IPS-18c (cell line): ENCODE results near the gene RHOF.

Experiments used
- H3K4me3 ChIP-seq: 2 replicates; pipeline ENCODE4 v1.7.0; 2013; ENCODE audit warnings: low read depth, mild to moderate bottlenecking, low read length, moderate library complexity; ENCODE audit not compliant: insufficient read depth
- H3K9me3 ChIP-seq: one replicate; pipeline ENCODE4 v1.6.1; 2013; ENCODE audit warnings: mild to moderate bottlenecking, low read length, moderate library complexity; ENCODE audit not compliant: control insufficient read depth, insufficient read depth

Gene RHOF

GRCh38 chr12:121823101-121823726, 29.7 kb upstream of the RHOF start:
- H3K4me3 ChIP-seq: no peak overlapping the region

GRCh38 chr12:121822393-121823100, 29.1 kb upstream of the RHOF start:
- Histone ChIP-seq H3K9me3 (peaks cover 2% of the 10 kb centered on the region), H3K4me3 (no peak overlapping the region)

More at GRCh38 chr12:121823101-121823726, 29.7 kb upstream of the RHOF start:
- peaks cover 2% of the 10 kb centered on the region for H3K9me3 ChIP-seq

GRCh38 chr12:121820056-121820455, 26.6 kb upstream of the RHOF start:
- Histone ChIP-seq H3K9me3 (peaks cover 2% of the 10 kb centered on the region), H3K4me3 (no peak overlapping the region)

- Histone ChIP-seq H3K4me3 (no peak overlapping the region), H3K9me3 (peaks cover 2% of the 10 kb centered on the region)
Measured at GRCh38 chr12:121819212-121819949, 25.9 kb upstream of the RHOF start.

GRCh38 chr12:121817648-121818043, 24.2 kb upstream of the RHOF start:
- H3K9me3 ChIP-seq: no peaks in the 10 kb centered on the region
- H3K4me3 ChIP-seq: no peak overlapping the region

- no peaks in the 10 kb centered on the region for H3K9me3 ChIP-seq
- H3K4me3 ChIP-seq: no peak overlapping the region
Measured at GRCh38 chr12:121816925-121817647, 23.6 kb upstream of the RHOF start.

- H3K9me3 ChIP-seq: no peaks in the 10 kb centered on the region
- H3K4me3 ChIP-seq: no peak overlapping the region
Measured at GRCh38 chr12:121815263-121815662, 21.8 kb upstream of the RHOF start.

- H3K4me3 ChIP-seq: no peak overlapping the region
- no peaks in the 10 kb centered on the region for H3K9me3 ChIP-seq
Measured at GRCh38 chr12:121814429-121815119, 21.1 kb upstream of the RHOF start.

GRCh38 chr12:121813951-121814350, 20.5 kb upstream of the RHOF start:
- Histone ChIP-seq H3K4me3 (no peak overlapping the region), H3K9me3 (no peaks in the 10 kb centered on the region)

GRCh38 chr12:121812921-121813896, 19.7 kb upstream of the RHOF start:
- peak overlapping the region; percentile 95 for H3K4me3 ChIP-seq
- no peaks in the 10 kb centered on the region for H3K9me3 ChIP-seq

GRCh38 chr12:121812320-121812871, 18.9 kb upstream of the RHOF start:
- Histone ChIP-seq H3K9me3 (no peaks in the 10 kb centered on the region), H3K4me3 (peak overlapping the region; percentile 95)

GRCh38 chr12:121811434-121812319, 18.2 kb upstream of the RHOF start:
- Histone ChIP-seq H3K9me3 (no peaks in the 10 kb centered on the region), H3K4me3 (peak overlapping the region; percentile 95)

- Histone ChIP-seq H3K4me3 (peak overlapping the region; percentile 95; the same call in 1 of the 2 replicates), H3K9me3 (no peaks in the 10 kb centered on the region)
Measured at GRCh38 chr12:121810833-121811433, 17.4 kb upstream of the RHOF start.

GRCh38 chr12:121810234-121810817, 16.8 kb upstream of the RHOF start:
- Histone ChIP-seq H3K4me3 (no peak overlapping the region), H3K9me3 (no peaks in the 10 kb centered on the region)
